CD4-positive, alpha-beta memory T cell (primary cell): Measurements from ENCODE around the gene TTLL11. TPM values are rescaled to one million over a fixed set of nuclear protein-coding genes. Genes with fewer than 3 reads are reported as not detected.

Experiments
- CTCF ChIA-PET: fragments of 350-600 bp; sonication (Branson Sonifier 250); formaldehyde crosslinking; loops from one replicate; lab custom pipeline; 2021; ENCODE audit warnings: inconsistent platforms; ENCODE audit not compliant: partially characterized antibody; lab: Charles Lee
- POLR2A ChIA-PET: fragments of 350-600 bp; sonication (Branson Sonifier 250); formaldehyde crosslinking; loops from one replicate; lab custom pipeline; 2021; ENCODE audit not compliant: partially characterized antibody; lab: Charles Lee
- DNase-seq, 5 donors: peaks; one replicate each; pipeline versions ENCODE4 v3.0.0 to v3.0.0-alpha.2; 2020 to 2022; ENCODE audit warnings: mixed read lengths in 1 of 5
- H3K27ac ChIP-seq: one replicate; pipeline ENCODE4 v1.7.0; 2013; ENCODE audit warnings: low read depth, low read length
- H3K27me3 ChIP-seq: 2 replicates; pipeline ENCODE4 v1.7.0; 2013; ENCODE audit warnings: mild to moderate bottlenecking, low read length, moderate library complexity; ENCODE audit not compliant: insufficient read depth
- H3K36me3 ChIP-seq: 2 replicates; pipeline ENCODE4 v1.7.0; 2013; ENCODE audit warnings: mild to moderate bottlenecking, low read length, moderate library complexity; ENCODE audit not compliant: insufficient read depth
- H3K4me1 ChIP-seq: 2 replicates; pipeline ENCODE4 v1.7.0; 2013; ENCODE audit warnings: mild to moderate bottlenecking, low read length, moderate library complexity; ENCODE audit not compliant: insufficient read depth
- H3K4me3 ChIP-seq, 2 donors: one replicate each; pipeline ENCODE4 v1.7.0; 2013; ENCODE audit warnings: low read length in 2 of 2, mild to moderate bottlenecking in 1 of 2
- H3K9me3 ChIP-seq, 2 donors: one replicate each; pipeline ENCODE4 v1.7.0; 2013; ENCODE audit warnings: low read length in 2 of 2, control low read depth in 1 of 2; ENCODE audit not compliant: control insufficient read depth in 1 of 2
- H3K27ac Mint-ChIP-seq, 7 donors: one replicate each; pipeline ENCODE4 v1.8.0; 2020 to 2021; ENCODE audit warnings: mixed read lengths in 7 of 7, mild to moderate bottlenecking in 6 of 7, inconsistent platforms in 3 of 7, moderate library complexity in 3 of 7
- H3K27me3 Mint-ChIP-seq, 2 donors: one replicate each; pipeline ENCODE4 v1.8.0; 2020 to 2021; ENCODE audit warnings: mixed read lengths in 2 of 2
- H3K36me3 Mint-ChIP-seq, 2 donors: one replicate each; pipeline ENCODE4 v1.8.0; 2020 to 2021; ENCODE audit warnings: mixed read lengths in 2 of 2, inconsistent platforms in 1 of 2, mild to moderate bottlenecking in 1 of 2
- H3K4me1 Mint-ChIP-seq, 4 donors: one replicate each; pipeline ENCODE4 v1.8.0; 2020 to 2021; ENCODE audit warnings: mixed read lengths in 4 of 4, mild to moderate bottlenecking in 1 of 4
- H3K4me3 Mint-ChIP-seq, 8 donors: one replicate each; pipeline ENCODE4 v1.8.0; 2020 to 2021; ENCODE audit warnings: mixed read lengths in 8 of 8, mild to moderate bottlenecking in 7 of 8, moderate library complexity in 6 of 8, inconsistent platforms in 3 of 8
- H3K9me3 Mint-ChIP-seq, 8 donors: one replicate each; pipeline ENCODE4 v1.8.0; 2020 to 2021; ENCODE audit warnings: mixed read lengths in 8 of 8, mild to moderate bottlenecking in 5 of 8, inconsistent platforms in 3 of 8, moderate library complexity in 1 of 8
- intact Hi-C: fragments of 100-400 bp; cut with micrococcal nuclease; formaldehyde crosslinking; loops from one replicate; pipeline ENCODE4 v1.15.1; 2023
- polyA plus RNA-seq, 2 donors: library from polyadenylated mRNA; unstranded; fragments of 300-500 nt; fragmentation: Illumina TruSeq; gene quantifications; one replicate each; pipeline ENCODE4 v1.2.3, GENCODE V29; 2021
- total RNA-seq, 2 experiments: library from RNA; stranded (reverse); gene quantifications; one replicate each; pipeline ENCODE4 v1.2.3, GENCODE V29; 2021

The TTLL11 gene
- total and polyA plus RNA-seq, 4 experiments from 2014 or later: 2.7 to 7.8 (median 3.1) TPM

DNA sequence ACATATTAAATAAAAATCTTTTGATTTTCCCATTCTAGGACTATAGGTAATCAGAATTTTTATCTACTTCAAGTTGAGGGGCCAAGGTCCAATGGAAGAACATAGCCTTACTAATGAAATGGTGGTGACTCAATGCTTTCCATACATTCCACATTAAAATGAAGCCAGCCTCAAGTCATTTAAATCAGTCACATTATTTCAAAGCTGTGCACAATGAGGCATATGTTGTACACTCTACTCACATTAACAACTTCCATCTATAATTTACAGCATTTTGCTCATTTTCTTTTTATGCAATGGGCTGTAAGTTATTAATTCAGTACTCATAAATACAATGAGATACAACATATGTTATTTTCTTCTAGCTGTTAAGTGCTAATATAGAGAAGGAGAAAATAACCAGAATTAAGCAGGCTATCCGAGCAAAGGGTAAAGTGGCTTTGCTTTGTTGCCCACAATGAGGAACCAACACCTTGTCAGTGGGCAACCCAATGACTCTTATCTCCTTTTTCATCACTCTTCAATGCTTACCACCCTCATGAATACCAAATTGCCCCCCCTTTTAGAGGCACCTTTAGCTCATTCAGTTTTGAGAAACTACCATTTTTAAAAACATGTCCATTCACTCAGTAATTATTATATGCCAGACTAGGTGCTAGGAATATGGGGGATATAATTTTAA is 52.4 kb downstream of the TTLL11 start:
- ChIA-PET CTCF (no interaction called here), POLR2A (no interaction called here)
- DNase-seq: no peak
- Mint-ChIP-seq H3K36me3 (peaks cover 34 to 53% of the 10 kb centered on the region in 2 donors), H3K9me3 (peaks cover 0 to 10% (median 2%) of the 10 kb centered on the region in 8 donors), H3K27ac (no peak overlapping the region), H3K4me1 (no peaks in the 10 kb centered on the region), H3K4me3 (no peak overlapping the region), H3K27me3 (no peaks in the 10 kb centered on the region)
- intact Hi-C loops: no loop called here
- Histone ChIP-seq H3K27me3 (no peaks in the 10 kb centered on the region), H3K27ac (no peak overlapping the region), H3K4me3 (no peak overlapping the region), H3K4me1 (no peaks in the 10 kb centered on the region), H3K9me3 (no peaks in the 10 kb centered on the region), H3K36me3 (no peaks in the 10 kb centered on the region)

DNA sequence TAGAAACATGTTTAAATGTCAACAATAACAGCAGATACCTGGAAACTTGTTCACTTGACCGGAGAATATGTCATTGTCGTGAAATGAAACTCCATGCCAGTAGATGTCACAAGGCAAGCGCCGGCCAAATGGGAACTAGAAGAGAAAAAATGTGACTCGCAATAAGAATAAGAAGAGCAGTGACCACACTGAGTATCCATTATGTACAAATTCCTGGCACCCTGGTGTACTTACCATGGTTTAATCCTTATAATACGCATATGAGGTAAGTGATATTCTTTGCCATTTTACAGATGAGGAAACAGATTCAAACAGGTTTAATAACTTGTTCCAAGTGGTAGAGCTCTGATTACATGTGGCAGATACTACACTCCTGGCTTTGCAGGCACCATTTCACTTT is 53.9 kb downstream of the TTLL11 start:
- Mint-ChIP-seq H3K4me3 (no peak overlapping the region), H3K27ac (no peak overlapping the region), H3K27me3 (no peaks in the 10 kb centered on the region), H3K36me3 (peaks cover 39 to 54% of the 10 kb centered on the region in 2 donors), H3K9me3 (peaks cover 0 to 10% (median 0%) of the 10 kb centered on the region in 8 donors), H3K4me1 (no peaks in the 10 kb centered on the region)
- no peaks in the 10 kb centered on the region for H3K9me3 ChIP-seq
- H3K4me1 ChIP-seq: no peaks in the 10 kb centered on the region
- no peak for DNase-seq
- no peaks in the 10 kb centered on the region for H3K27me3 ChIP-seq
- POLR2A ChIA-PET: no interaction called here
- H3K36me3 ChIP-seq: no peaks in the 10 kb centered on the region
- no peak overlapping the region for H3K4me3 ChIP-seq
- CTCF ChIA-PET: no interaction called here
- intact Hi-C loops: no loop called here
- H3K27ac ChIP-seq: no peak overlapping the region

DNA sequence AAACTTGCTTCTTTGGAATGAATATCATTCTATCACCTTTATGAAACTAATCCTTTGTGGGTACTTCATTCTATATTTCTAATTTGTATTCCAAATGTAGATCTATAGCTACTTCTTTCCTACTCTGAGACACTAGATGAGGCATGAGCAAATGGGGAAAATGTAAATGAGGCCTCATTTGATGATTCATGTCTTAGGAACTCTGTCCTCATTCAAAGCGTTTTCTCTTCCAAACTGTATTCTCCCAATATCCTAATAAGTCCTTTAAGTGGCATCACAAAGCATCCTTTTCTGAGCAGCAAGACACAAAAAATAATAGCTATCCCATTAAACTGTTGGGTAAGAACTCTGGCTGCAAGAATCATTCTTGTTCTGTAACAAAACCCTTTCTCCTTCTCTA is 56.1 kb downstream of the TTLL11 start:
- Histone ChIP-seq H3K9me3 (no peaks in the 10 kb centered on the region), H3K27me3 (no peaks in the 10 kb centered on the region), H3K4me1 (no peaks in the 10 kb centered on the region), H3K27ac (no peak overlapping the region), H3K4me3 (no peak overlapping the region), H3K36me3 (no peaks in the 10 kb centered on the region)
- ChIA-PET POLR2A (no interaction called here), CTCF (no interaction called here)
- intact Hi-C loops: no loop called here
- Mint-ChIP-seq H3K4me3 (no peak overlapping the region), H3K27me3 (no peaks in the 10 kb centered on the region), H3K27ac (peak overlapping the region in 1 of 7 donors; percentile 2), H3K36me3 (peaks cover 44 to 54% of the 10 kb centered on the region in 2 donors), H3K4me1 (no peaks in the 10 kb centered on the region), H3K9me3 (no peaks in the 10 kb centered on the region)
- no peak for DNase-seq

DNA sequence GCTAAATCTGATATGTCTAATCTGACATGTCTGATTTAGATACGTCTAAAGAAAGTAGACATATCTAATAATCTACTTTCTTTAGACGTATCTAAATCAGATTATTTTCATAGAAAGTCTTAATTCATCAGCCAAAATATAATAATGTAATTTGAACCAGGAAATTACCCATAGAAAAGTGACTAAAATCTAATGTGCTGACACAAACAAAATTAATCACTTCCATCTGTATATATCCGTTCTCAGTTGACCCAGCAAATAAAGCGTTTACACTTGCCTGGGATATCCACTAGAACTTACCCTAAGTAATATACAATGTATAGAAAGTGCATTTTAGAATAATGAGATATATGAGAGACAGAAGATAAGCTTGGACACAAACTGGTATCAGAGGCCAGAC is 56.7 kb downstream of the TTLL11 start:
- H3K4me1 Mint-ChIP-seq: no peaks in the 10 kb centered on the region
- peaks cover 46 to 55% of the 10 kb centered on the region in 2 donors for H3K36me3 Mint-ChIP-seq
- H3K27ac ChIP-seq: no peak overlapping the region
- intact Hi-C loops: no loop called here
- no peaks in the 10 kb centered on the region for H3K4me1 ChIP-seq
- no peak overlapping the region for H3K4me3 ChIP-seq
- no peaks in the 10 kb centered on the region for H3K27me3 Mint-ChIP-seq
- H3K27ac Mint-ChIP-seq: no peak overlapping the region
- POLR2A ChIA-PET: no interaction called here
- no peaks in the 10 kb centered on the region for H3K9me3 ChIP-seq
- no peak overlapping the region for H3K4me3 Mint-ChIP-seq
- H3K27me3 ChIP-seq: no peaks in the 10 kb centered on the region
- DNase-seq: no peak
- H3K9me3 Mint-ChIP-seq: no peaks in the 10 kb centered on the region
- CTCF ChIA-PET: no interaction called here
- H3K36me3 ChIP-seq: no peaks in the 10 kb centered on the region

DNA sequence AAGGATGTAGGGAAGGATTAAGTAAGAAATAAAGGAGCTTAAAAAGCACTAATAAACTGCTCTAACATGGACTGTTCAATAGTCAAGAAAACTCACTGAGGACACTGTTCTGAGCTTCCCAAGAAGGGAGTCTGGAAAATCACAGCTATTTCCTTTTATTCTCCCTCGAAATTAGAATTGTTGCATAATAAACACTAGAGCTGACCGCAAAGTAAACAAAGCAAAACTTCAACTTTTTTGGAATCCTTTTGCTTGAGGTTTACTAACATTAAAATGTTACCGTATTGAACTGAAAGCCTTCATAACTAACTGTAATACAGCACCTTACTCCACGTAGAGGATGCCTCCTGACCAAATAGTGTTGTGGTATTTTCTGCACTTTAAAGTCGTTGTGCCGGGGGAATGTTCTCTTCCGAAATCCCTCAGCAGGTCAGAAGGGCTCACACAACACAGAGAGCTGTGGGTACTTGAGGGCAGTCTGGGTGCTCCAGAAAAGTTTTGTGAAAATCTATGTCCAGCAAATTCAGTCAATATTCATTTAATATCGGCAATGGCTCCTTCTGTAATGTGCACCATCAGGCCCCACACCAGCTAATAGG is 59.2 kb downstream of the TTLL11 start:
- CTCF ChIA-PET: no interaction called here
- H3K4me1 Mint-ChIP-seq: no peaks in the 10 kb centered on the region
- DNase-seq: no peak
- H3K9me3 Mint-ChIP-seq: no peaks in the 10 kb centered on the region
- no peak overlapping the region for H3K4me3 Mint-ChIP-seq
- Histone ChIP-seq H3K9me3 (no peaks in the 10 kb centered on the region), H3K27ac (no peak overlapping the region), H3K4me1 (no peaks in the 10 kb centered on the region), H3K4me3 (no peak overlapping the region), H3K27me3 (no peaks in the 10 kb centered on the region), H3K36me3 (no peaks in the 10 kb centered on the region)
- H3K27ac Mint-ChIP-seq: no peak overlapping the region
- POLR2A ChIA-PET: no interaction called here
- H3K27me3 Mint-ChIP-seq: no peaks in the 10 kb centered on the region
- H3K36me3 Mint-ChIP-seq: peaks cover 48 to 57% of the 10 kb centered on the region in 2 donors
- intact Hi-C loops: no loop called here

DNA sequence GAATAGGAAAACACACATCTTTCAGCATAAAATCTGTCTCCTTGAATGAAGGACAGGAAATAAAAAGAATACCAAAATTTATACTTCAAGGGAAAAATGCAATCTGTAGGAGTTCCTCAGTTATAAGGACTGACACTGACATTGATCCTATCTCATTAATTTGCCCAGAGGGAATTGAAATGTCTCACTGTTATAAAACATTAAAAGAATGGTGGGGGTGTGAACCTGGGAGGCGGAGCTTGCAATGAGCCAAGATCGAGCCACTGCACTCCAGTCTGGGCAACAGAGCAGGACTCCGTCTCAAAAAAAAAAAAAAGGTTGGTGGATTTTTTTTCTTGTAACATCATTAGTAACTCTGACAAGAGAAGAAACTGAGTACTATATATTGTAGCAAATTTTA is 60.8 kb downstream of the TTLL11 start:
- no peaks in the 10 kb centered on the region for H3K9me3 ChIP-seq
- Mint-ChIP-seq H3K27me3 (no peaks in the 10 kb centered on the region), H3K9me3 (peaks cover 0 to 6% (median 3%) of the 10 kb centered on the region in 8 donors), H3K36me3 (peaks cover 50 to 57% of the 10 kb centered on the region in 2 donors), H3K4me1 (no peaks in the 10 kb centered on the region), H3K27ac (no peak overlapping the region), H3K4me3 (no peak overlapping the region)
- ChIA-PET CTCF (no interaction called here), POLR2A (no interaction called here)
- H3K4me3 ChIP-seq: no peak overlapping the region
- intact Hi-C loops: no loop called here
- H3K36me3 ChIP-seq: no peaks in the 10 kb centered on the region
- H3K4me1 ChIP-seq: no peaks in the 10 kb centered on the region
- no peak overlapping the region for H3K27ac ChIP-seq
- no peak for DNase-seq
- H3K27me3 ChIP-seq: no peaks in the 10 kb centered on the region

DNA sequence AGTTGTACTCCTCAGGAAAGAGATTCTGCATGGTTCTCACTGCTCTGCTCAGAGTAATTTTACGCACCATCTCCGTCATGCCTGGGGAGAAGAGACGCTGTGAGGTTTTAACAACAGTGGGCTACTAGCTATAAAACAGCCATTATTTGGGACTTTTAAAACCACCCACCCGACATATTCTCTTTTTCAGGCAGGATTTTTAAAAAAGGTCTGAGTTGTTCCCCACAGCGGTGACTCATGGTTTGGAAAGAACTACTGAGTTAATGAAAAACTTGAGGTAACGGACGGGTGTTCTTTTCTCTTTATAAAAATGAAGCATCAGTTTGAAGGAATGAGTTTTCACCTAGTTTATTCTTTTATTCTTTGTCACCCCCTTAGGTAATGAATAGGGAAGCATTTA is 61.3 kb downstream of the TTLL11 start:
- no peak overlapping the region for H3K27ac Mint-ChIP-seq
- DNase-seq: no peak
- peaks cover 48 to 57% of the 10 kb centered on the region in 2 donors for H3K36me3 Mint-ChIP-seq
- no peak overlapping the region for H3K27ac ChIP-seq
- H3K4me3 ChIP-seq: no peak overlapping the region
- H3K4me1 Mint-ChIP-seq: no peaks in the 10 kb centered on the region
- CTCF ChIA-PET: no interaction called here
- intact Hi-C loops: no loop called here
- H3K4me3 Mint-ChIP-seq: no peak overlapping the region
- H3K27me3 Mint-ChIP-seq: no peaks in the 10 kb centered on the region
- H3K36me3 ChIP-seq: no peaks in the 10 kb centered on the region
- no peaks in the 10 kb centered on the region for H3K27me3 ChIP-seq
- POLR2A ChIA-PET: no interaction called here
- H3K4me1 ChIP-seq: no peaks in the 10 kb centered on the region
- H3K9me3 Mint-ChIP-seq: peaks cover 0 to 6% (median 3%) of the 10 kb centered on the region in 8 donors
- H3K9me3 ChIP-seq: no peaks in the 10 kb centered on the region
